ENCODE data around the gene INPP4A. TPM values are rescaled to one million over a fixed set of nuclear protein-coding genes. Genes with fewer than 3 reads are reported as not detected.

Gene INPP4A
- total and polyA plus RNA-seq, 10 of the 15 experiments (the other 5 are each of a cell fraction or from before 2014, with no cell fraction given), result 4.7 to 62.3 (median 36.9) TPM

GRCh38 chr2:98564541-98565132, 120.0 kb downstream of the INPP4A start:
- Histone ChIP-seq H3K27me3 (replicated peaks in 1 of 2; ENCODE audit: control insufficient read depth in 2 of 2, insufficient read depth in 2 of 2, low read length in 1 of 2) (no peaks in the 10 kb centered on the region), H3K9ac (ENCODE audit: control insufficient read depth, insufficient read depth, low read length) (no peak overlapping the region), H3K4me3 (no peak overlapping the region), H3K4me2 (ENCODE audit: control insufficient read depth, insufficient read depth) (no peak overlapping the region), H3K9me3 (replicated peaks; ENCODE audit: control insufficient read depth, insufficient read depth, low read length) (no peaks in the 10 kb centered on the region), H3K79me2 (ENCODE audit: control insufficient read depth, insufficient read depth, low read length) (no peaks in the 10 kb centered on the region), H4K20me1 (ENCODE audit: control insufficient read depth, insufficient read depth) (no peaks in the 10 kb centered on the region), H3K4me1 (ENCODE audit: control insufficient read depth, insufficient read depth, low read length) (no peaks in the 10 kb centered on the region), H2AFZ (ENCODE audit: control insufficient read depth, low read depth, low read length) (no peak overlapping the region), H3K36me3 (ENCODE audit: control insufficient read depth in 2 of 2, insufficient read depth in 2 of 2, low read length in 1 of 2) (peaks cover 45 to 62% of the 10 kb centered on the region in 2 experiments), H3K27ac (ENCODE audit: control insufficient read depth, insufficient read depth) (no peak overlapping the region)
- ChIA-PET POLR2A (no interaction called here), SMC1A (ENCODE audit: uncharacterized antibody, unreplicated experiment) (no interaction called here), CTCF (no interaction called here), RAD21 (ENCODE audit: unreplicated experiment) (no interaction called here)
- WGBS (ENCODE audit: insufficient coverage, insufficient replicate concordance, low lambda C conversion rate, missing lambda C conversion rate), result 95% methylated on average over 17 of the region's 17 CpGs
- in situ Hi-C loops (cut with MboI), result no loop called here
- no peak for TF ChIP-seq BHLHE40 (IDR thresholded peaks at IDR 0.05; ENCODE audit: borderline replicate concordance in 1 of 2, low read depth in 2 of 2, low read length in 1 of 2)
- no peak for TF ChIP-seq GABPA (IDR thresholded peaks at IDR 0.05; ENCODE audit: low read depth)
- TF ChIP-seq CBX3 (IDR thresholded peaks at IDR 0.05; ENCODE audit: borderline replicate concordance, low read depth), result no peak
- no peak for TF ChIP-seq TCF3 (IDR thresholded peaks at IDR 0.05; ENCODE audit: borderline replicate concordance, insufficient read depth, low read depth, low read length)
- no peak for TF ChIP-seq ZNF384 (IDR thresholded peaks at IDR 0.05; ENCODE audit: borderline replicate concordance, low read depth, low read length)
- no peak for TF ChIP-seq CHD4 (IDR thresholded peaks at IDR 0.05)
- TF ChIP-seq CTCF (IDR thresholded peaks at IDR 0.05 in 2 of 3, conservative IDR thresholded peaks at IDR 0.05 in 1 of 3; ENCODE audit: control insufficient read depth in 2 of 3, extremely low read depth in 1 of 3, insufficient read depth in 1 of 3, low read depth in 3 of 3, low read length in 3 of 3), result no peak
- ATAC-seq, result no peak
- intact Hi-C loops (cut with micrococcal nuclease; ENCODE audit: unreplicated experiment), result no loop called here
- FAIRE-seq, result no peak
- no TSS peak for BruUV-seq (replicated peaks)
- DNase-seq (ENCODE audit: low read depth, low spot score), result no peak

Measured in GM12878 (cell line).